Uterus (tissue), 4 donors: Measurements from ENCODE around the gene DIP2B. TPM values are rescaled to one million over a fixed set of nuclear protein-coding genes. Genes with fewer than 3 reads are reported as not detected.

Experiments
- DNase-seq, 2 donors: peaks; one replicate each; pipeline ENCODE4 v3.0.0-alpha.2; 2019 to 2020
- H3K27ac ChIP-seq, 2 donors: fragments of 200-600 bp; sonication (generic); 1 replicate in 1 of 2; 2 replicates in 1 of 2; pipeline ENCODE4 v1.5.1; 2016 to 2018
- H3K27me3 ChIP-seq, 2 donors: fragments of 200-600 bp; sonication (generic); one replicate each; pipeline ENCODE4 v1.5.1; 2018 to 2019; ENCODE audit warnings: control low read depth in 1 of 2
- H3K36me3 ChIP-seq, 2 donors: fragments of 200-600 bp; sonication (generic); one replicate each; pipeline ENCODE4 v1.5.1; 2019; ENCODE audit warnings: control low read depth in 1 of 2
- H3K4me1 ChIP-seq, 2 donors: fragments of 200-600 bp; sonication (generic); one replicate each; pipeline ENCODE4 v1.5.1; 2018 to 2019; ENCODE audit warnings: control low read depth in 1 of 2
- H3K4me3 ChIP-seq, 2 donors: fragments of 200-600 bp; sonication (generic); 1 replicate in 1 of 2; 2 replicates in 1 of 2; pipeline ENCODE4 v1.5.1; 2018 to 2019; ENCODE audit warnings: mild to moderate bottlenecking in 1 of 2
- H3K9me3 ChIP-seq, 2 donors: fragments of 200-600 bp; sonication (generic); one replicate each; pipeline ENCODE4 v1.5.1; 2019; ENCODE audit warnings: control low read depth in 1 of 2
- POLR2A ChIP-seq, 2 donors: fragments of 450-650 bp; IDR thresholded peaks; one replicate each; pipeline ENCODE4 v1.6.1; 2016; ENCODE audit warnings: antibody characterized with exemption in 2 of 2, mild to moderate bottlenecking in 1 of 2, moderate library complexity in 1 of 2
- intact Hi-C: fragments of 100-400 bp; cut with DNase I; formaldehyde crosslinking; loops from one replicate; pipeline ENCODE4 v1.15.1; 2023; ENCODE audit warnings: low total_unique reads
- total RNA-seq, 4 donors: library from RNA; depleted of rRNA in 3 of 4; stranded (reverse); fragments of >200 nt in 3 of 4; gene quantifications; one replicate each; pipeline versions ENCODE4 v1.1.0 to v1.2.4, GENCODE V29; 2014 to 2023
- TF ChIP-seq, protein P1 (sequence below), 4 experiments: fragments of 200-600 bp in 2 of 4; fragments of 450-650 bp in 2 of 4; sonication (generic) in 2 of 4; IDR thresholded peaks; one replicate each; pipeline ENCODE4 v1.5.1; 2016 to 2019; ENCODE audit warnings: antibody characterized with exemption in 4 of 4, mild to moderate bottlenecking in 2 of 4, moderate library complexity in 1 of 4
- donor health status: DM: yes; HTN: yes; CAD: no.

Gene DIP2B
- total RNA-seq, 4 donors from 2014 or later: 5.6 to 47.0 (median 14.9) TPM

- Histone ChIP-seq H3K4me3 (no peak overlapping the region), H3K4me1 (no peaks in the 10 kb centered on the region), H3K9me3 (no peaks in the 10 kb centered on the region), H3K27me3 (no peaks in the 10 kb centered on the region), H3K36me3 (no peaks in the 10 kb centered on the region), H3K27ac (no peak overlapping the region)
- DNase-seq: no peak
- TF ChIP-seq, protein P1, sequence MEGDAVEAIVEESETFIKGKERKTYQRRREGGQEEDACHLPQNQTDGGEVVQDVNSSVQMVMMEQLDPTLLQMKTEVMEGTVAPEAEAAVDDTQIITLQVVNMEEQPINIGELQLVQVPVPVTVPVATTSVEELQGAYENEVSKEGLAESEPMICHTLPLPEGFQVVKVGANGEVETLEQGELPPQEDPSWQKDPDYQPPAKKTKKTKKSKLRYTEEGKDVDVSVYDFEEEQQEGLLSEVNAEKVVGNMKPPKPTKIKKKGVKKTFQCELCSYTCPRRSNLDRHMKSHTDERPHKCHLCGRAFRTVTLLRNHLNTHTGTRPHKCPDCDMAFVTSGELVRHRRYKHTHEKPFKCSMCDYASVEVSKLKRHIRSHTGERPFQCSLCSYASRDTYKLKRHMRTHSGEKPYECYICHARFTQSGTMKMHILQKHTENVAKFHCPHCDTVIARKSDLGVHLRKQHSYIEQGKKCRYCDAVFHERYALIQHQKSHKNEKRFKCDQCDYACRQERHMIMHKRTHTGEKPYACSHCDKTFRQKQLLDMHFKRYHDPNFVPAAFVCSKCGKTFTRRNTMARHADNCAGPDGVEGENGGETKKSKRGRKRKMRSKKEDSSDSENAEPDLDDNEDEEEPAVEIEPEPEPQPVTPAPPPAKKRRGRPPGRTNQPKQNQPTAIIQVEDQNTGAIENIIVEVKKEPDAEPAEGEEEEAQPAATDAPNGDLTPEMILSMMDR (IDR thresholded peaks at IDR 0.05): no peak
- no peak for TF ChIP-seq POLR2A (IDR thresholded peaks at IDR 0.05)
- intact Hi-C loops: no loop called here
These were observed 220.5 kb downstream of the DIP2B start for GRCh38 chr12:50725011-50725942.

GRCh38 chr12:50727466-50727865, 222.7 kb downstream of the DIP2B start:
- H3K4me3 ChIP-seq: no peak overlapping the region
- H3K36me3 ChIP-seq: no peaks in the 10 kb centered on the region
- DNase-seq: no peak
- no peaks in the 10 kb centered on the region for H3K4me1 ChIP-seq
- no peak overlapping the region for H3K27ac ChIP-seq
- no peaks in the 10 kb centered on the region for H3K27me3 ChIP-seq
- no peaks in the 10 kb centered on the region for H3K9me3 ChIP-seq
- TF ChIP-seq POLR2A (IDR thresholded peaks at IDR 0.05): no peak
- TF ChIP-seq, protein P1 (IDR thresholded peaks at IDR 0.05): no peak
- intact Hi-C loops: no loop called here

DNA sequence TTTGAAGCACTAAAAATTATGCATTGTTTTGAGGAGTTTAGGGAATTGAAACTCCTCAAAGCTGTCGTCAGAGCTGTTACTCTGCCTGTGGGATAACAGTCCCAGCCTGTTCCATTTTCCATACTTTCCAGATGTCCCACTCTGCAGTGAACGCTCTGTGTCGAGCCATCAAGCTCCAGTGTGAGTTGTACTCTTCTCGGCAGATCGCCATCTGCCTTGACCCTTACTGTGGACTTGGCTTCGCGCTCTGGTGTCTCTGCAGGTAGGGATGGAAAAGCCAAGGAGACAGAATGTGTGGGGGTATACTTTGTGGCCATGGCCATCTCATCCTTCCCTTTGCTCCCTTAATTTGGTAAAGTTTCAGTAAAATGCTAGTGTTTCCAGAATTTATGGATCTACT, 223.6 kb downstream of the DIP2B start:
- H3K36me3 ChIP-seq: no peaks in the 10 kb centered on the region
- H3K4me3 ChIP-seq: no peak overlapping the region
- H3K27ac ChIP-seq: no peak overlapping the region
- TF ChIP-seq, protein P1 (IDR thresholded peaks at IDR 0.05): no peak
- no peaks in the 10 kb centered on the region for H3K4me1 ChIP-seq
- no peak for DNase-seq
- intact Hi-C loops: no loop called here
- H3K27me3 ChIP-seq: no peaks in the 10 kb centered on the region
- no peaks in the 10 kb centered on the region for H3K9me3 ChIP-seq

- no peaks in the 10 kb centered on the region for H3K36me3 ChIP-seq
- no peak for DNase-seq
- no peaks in the 10 kb centered on the region for H3K9me3 ChIP-seq
- TF ChIP-seq, protein P1 (IDR thresholded peaks at IDR 0.05): no peak
- TF ChIP-seq POLR2A (IDR thresholded peaks at IDR 0.05): no peak
- H3K27me3 ChIP-seq: no peaks in the 10 kb centered on the region
- no peak overlapping the region for H3K4me3 ChIP-seq
- intact Hi-C loops: no loop called here
- no peak overlapping the region for H3K27ac ChIP-seq
- no peaks in the 10 kb centered on the region for H3K4me1 ChIP-seq
These were observed 224.1 kb downstream of the DIP2B start for GRCh38 chr12:50728841-50729240.

DNA sequence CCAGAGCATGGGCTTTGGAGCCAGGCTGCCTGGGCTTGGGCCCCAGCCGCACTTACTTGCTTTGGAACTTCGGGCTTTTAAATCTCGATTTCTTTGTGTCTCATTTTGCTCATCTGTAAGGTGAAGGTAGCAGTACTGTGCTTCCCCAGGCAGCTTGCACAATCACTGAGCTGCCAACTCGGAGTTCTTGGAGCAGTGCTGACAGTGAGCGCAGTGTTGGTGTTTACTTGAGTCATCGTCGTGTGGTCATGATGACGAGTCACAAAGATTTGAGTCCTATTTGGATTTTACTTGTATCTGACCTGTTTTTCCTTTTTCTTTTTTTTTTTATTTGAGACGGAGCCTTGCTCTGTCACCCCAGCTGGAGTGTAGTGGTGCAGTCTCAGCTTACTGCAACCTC, 227.8 kb downstream of the DIP2B start:
- H3K27ac ChIP-seq: no peak overlapping the region
- TF ChIP-seq, protein P1 (IDR thresholded peaks at IDR 0.05): no peak
- no peaks in the 10 kb centered on the region for H3K27me3 ChIP-seq
- H3K4me3 ChIP-seq: no peak overlapping the region
- no peaks in the 10 kb centered on the region for H3K36me3 ChIP-seq
- no peak for DNase-seq
- no peaks in the 10 kb centered on the region for H3K9me3 ChIP-seq
- no peaks in the 10 kb centered on the region for H3K4me1 ChIP-seq
- intact Hi-C loops: no loop called here
